ENCODE measurements around the gene NFILZ. TPM values are rescaled to one million over a fixed set of nuclear protein-coding genes. Genes with fewer than 3 reads are reported as not detected.

The NFILZ gene
- polyA plus RNA-seq, 4 donors = not detected

GRCh38 chr19:8641908-8642547 is 11.6 kb downstream of the NFILZ start:
- Histone ChIP-seq H3K9me3 (ENCODE audit: control insufficient read depth in 2 of 2, insufficient read depth in 1 of 2, low read depth in 1 of 2, low read length in 1 of 2) (peaks cover 0 to 5% of the 10 kb centered on the region in 2 donors), H3K27ac (ENCODE audit: low read depth in 1 of 3, low read length in 2 of 3) (no peak overlapping the region), H3K27me3 (ENCODE audit: control insufficient read depth in 3 of 3, insufficient read depth in 3 of 3, low read length in 3 of 3) (no peaks in the 10 kb centered on the region), H3K4me3 (ENCODE audit: low read depth in 1 of 3, low read length in 3 of 3) (no peak overlapping the region), H3K4me1 (ENCODE audit: control insufficient read depth in 3 of 3, insufficient read depth in 2 of 3, low read depth in 1 of 3, low read length in 2 of 3) (peaks cover 0 to 3% (median 0%) of the 10 kb centered on the region in 3 donors), H3K36me3 (ENCODE audit: control insufficient read depth in 3 of 3, insufficient read depth in 2 of 3, low read depth in 1 of 3, low read length in 3 of 3) (no peaks in the 10 kb centered on the region)
- 50 to 54% (median 53%) methylated on average over 4 of the region's 4 CpGs for WGBS, 3 donors
- peak; percentile 38 to 52 for DNase-seq
- FAIRE-seq = no peak

- WGBS, 3 donors = 78 to 84% (median 83%) methylated on average over 5 of the region's 5 CpGs
- Histone ChIP-seq H3K27me3 (ENCODE audit: control insufficient read depth in 3 of 3, insufficient read depth in 3 of 3, low read length in 3 of 3) (no peaks in the 10 kb centered on the region), H3K4me1 (ENCODE audit: control insufficient read depth in 3 of 3, insufficient read depth in 2 of 3, low read depth in 1 of 3, low read length in 2 of 3) (peaks cover 0 to 3% (median 0%) of the 10 kb centered on the region in 3 donors), H3K36me3 (ENCODE audit: control insufficient read depth in 3 of 3, insufficient read depth in 2 of 3, low read depth in 1 of 3, low read length in 3 of 3) (no peaks in the 10 kb centered on the region), H3K4me3 (ENCODE audit: low read depth in 1 of 3, low read length in 3 of 3) (no peak overlapping the region), H3K9me3 (ENCODE audit: control insufficient read depth in 2 of 2, insufficient read depth in 1 of 2, low read depth in 1 of 2, low read length in 1 of 2) (peaks cover 0 to 5% of the 10 kb centered on the region in 2 donors), H3K27ac (ENCODE audit: low read depth in 1 of 3, low read length in 2 of 3) (no peak overlapping the region)
- DNase-seq (no peak), FAIRE-seq (no peak)
These were observed 12.1 kb downstream of the NFILZ start for GRCh38 chr19:8642561-8642960.

GRCh38 chr19:8643860-8644653 is 13.6 kb downstream of the NFILZ start:
- WGBS, 3 donors = 65 to 74% (median 70%) methylated on average over 7 of the region's 7 CpGs
- H3K4me3 ChIP-seq (ENCODE audit: low read depth in 1 of 3, low read length in 3 of 3) = no peak overlapping the region
- no peak overlapping the region for H3K27ac ChIP-seq (ENCODE audit: low read depth in 1 of 3, low read length in 2 of 3)
- FAIRE-seq (no peak), DNase-seq (no peak)
- peaks cover 0 to 5% of the 10 kb centered on the region in 2 donors for H3K9me3 ChIP-seq (ENCODE audit: control insufficient read depth in 2 of 2, insufficient read depth in 1 of 2, low read depth in 1 of 2, low read length in 1 of 2)
- H3K27me3 ChIP-seq (ENCODE audit: control insufficient read depth in 3 of 3, insufficient read depth in 3 of 3, low read length in 3 of 3) = no peaks in the 10 kb centered on the region
- peaks cover 0 to 3% (median 0%) of the 10 kb centered on the region in 3 donors for H3K4me1 ChIP-seq (ENCODE audit: control insufficient read depth in 3 of 3, insufficient read depth in 2 of 3, low read depth in 1 of 3, low read length in 2 of 3)
- H3K36me3 ChIP-seq (ENCODE audit: control insufficient read depth in 3 of 3, insufficient read depth in 2 of 3, low read depth in 1 of 3, low read length in 3 of 3) = no peaks in the 10 kb centered on the region

- Histone ChIP-seq H3K4me3 (ENCODE audit: low read depth in 1 of 3, low read length in 3 of 3) (no peak overlapping the region), H3K27ac (ENCODE audit: low read depth in 1 of 3, low read length in 2 of 3) (no peak overlapping the region), H3K4me1 (ENCODE audit: control insufficient read depth in 3 of 3, insufficient read depth in 2 of 3, low read depth in 1 of 3, low read length in 2 of 3) (no peaks in the 10 kb centered on the region), H3K27me3 (ENCODE audit: control insufficient read depth in 3 of 3, insufficient read depth in 3 of 3, low read length in 3 of 3) (no peaks in the 10 kb centered on the region), H3K36me3 (ENCODE audit: control insufficient read depth in 3 of 3, insufficient read depth in 2 of 3, low read depth in 1 of 3, low read length in 3 of 3) (no peaks in the 10 kb centered on the region), H3K9me3 (ENCODE audit: control insufficient read depth in 2 of 2, insufficient read depth in 1 of 2, low read depth in 1 of 2, low read length in 1 of 2) (no peaks in the 10 kb centered on the region)
- WGBS, 3 donors = 68 to 74% (median 72%) methylated on average over 6 of the region's 6 CpGs
- FAIRE-seq (no peak), DNase-seq (no peak)
These were observed 17.8 kb downstream of the NFILZ start for GRCh38 chr19:8648240-8648639.

- Histone ChIP-seq H3K36me3 (ENCODE audit: control insufficient read depth in 3 of 3, insufficient read depth in 2 of 3, low read depth in 1 of 3, low read length in 3 of 3) (no peaks in the 10 kb centered on the region), H3K9me3 (ENCODE audit: control insufficient read depth in 2 of 2, insufficient read depth in 1 of 2, low read depth in 1 of 2, low read length in 1 of 2) (no peaks in the 10 kb centered on the region), H3K27me3 (ENCODE audit: control insufficient read depth in 3 of 3, insufficient read depth in 3 of 3, low read length in 3 of 3) (no peaks in the 10 kb centered on the region), H3K4me3 (ENCODE audit: low read depth in 1 of 3, low read length in 3 of 3) (peak overlapping the region in 1 of 3 donors; percentile 13), H3K4me1 (ENCODE audit: control insufficient read depth in 3 of 3, insufficient read depth in 2 of 3, low read depth in 1 of 3, low read length in 2 of 3) (no peaks in the 10 kb centered on the region), H3K27ac (ENCODE audit: low read depth in 1 of 3, low read length in 2 of 3) (no peak overlapping the region)
- 5% methylated on average over 15 of the region's 15 CpGs for WGBS, 3 donors
- DNase-seq = peak; percentile 42 to 61
- no peak for FAIRE-seq
These were observed 24.3 kb downstream of the NFILZ start for GRCh38 chr19:8654591-8655339.

GRCh38 chr19:8655340-8655709 is 24.9 kb downstream of the NFILZ start:
- 42 to 65% (median 53%) methylated on average over 10 to 12 of the region's 12 CpGs for WGBS, 3 donors
- Histone ChIP-seq H3K9me3 (ENCODE audit: control insufficient read depth in 2 of 2, insufficient read depth in 1 of 2, low read depth in 1 of 2, low read length in 1 of 2) (no peaks in the 10 kb centered on the region), H3K36me3 (ENCODE audit: control insufficient read depth in 3 of 3, insufficient read depth in 2 of 3, low read depth in 1 of 3, low read length in 3 of 3) (no peaks in the 10 kb centered on the region), H3K4me1 (ENCODE audit: control insufficient read depth in 3 of 3, insufficient read depth in 2 of 3, low read depth in 1 of 3, low read length in 2 of 3) (no peaks in the 10 kb centered on the region), H3K27me3 (ENCODE audit: control insufficient read depth in 3 of 3, insufficient read depth in 3 of 3, low read length in 3 of 3) (no peaks in the 10 kb centered on the region), H3K27ac (ENCODE audit: low read depth in 1 of 3, low read length in 2 of 3) (no peak overlapping the region), H3K4me3 (ENCODE audit: low read depth in 1 of 3, low read length in 3 of 3) (no peak overlapping the region)
- FAIRE-seq (no peak), DNase-seq (no peak)

- no peak for FAIRE-seq
- H3K4me1 ChIP-seq (ENCODE audit: control insufficient read depth in 3 of 3, insufficient read depth in 2 of 3, low read depth in 1 of 3, low read length in 2 of 3) = no peaks in the 10 kb centered on the region
- no peak overlapping the region for H3K27ac ChIP-seq (ENCODE audit: low read depth in 1 of 3, low read length in 2 of 3)
- no peak overlapping the region for H3K4me3 ChIP-seq (ENCODE audit: low read depth in 1 of 3, low read length in 3 of 3)
- no peaks in the 10 kb centered on the region for H3K36me3 ChIP-seq (ENCODE audit: control insufficient read depth in 3 of 3, insufficient read depth in 2 of 3, low read depth in 1 of 3, low read length in 3 of 3)
- DNase-seq = no peak
- no peaks in the 10 kb centered on the region for H3K27me3 ChIP-seq (ENCODE audit: control insufficient read depth in 3 of 3, insufficient read depth in 3 of 3, low read length in 3 of 3)
- H3K9me3 ChIP-seq (ENCODE audit: control insufficient read depth in 2 of 2, insufficient read depth in 1 of 2, low read depth in 1 of 2, low read length in 1 of 2) = no peaks in the 10 kb centered on the region
- WGBS, 3 donors = 80 to 87% (median 86%) methylated on average over 5 of the region's 5 CpGs
These were observed 27.4 kb downstream of the NFILZ start for GRCh38 chr19:8657869-8658268.

GRCh38 chr19:8659905-8660304 is 29.5 kb downstream of the NFILZ start:
- no peak for DNase-seq
- WGBS, 3 donors = 72 to 81% (median 78%) methylated on average over 7 of the region's 7 CpGs
- Histone ChIP-seq H3K4me1 (ENCODE audit: control insufficient read depth in 3 of 3, insufficient read depth in 2 of 3, low read depth in 1 of 3, low read length in 2 of 3) (no peaks in the 10 kb centered on the region), H3K27ac (ENCODE audit: low read depth in 1 of 3, low read length in 2 of 3) (no peak overlapping the region), H3K9me3 (ENCODE audit: control insufficient read depth in 2 of 2, insufficient read depth in 1 of 2, low read depth in 1 of 2, low read length in 1 of 2) (no peaks in the 10 kb centered on the region), H3K36me3 (ENCODE audit: control insufficient read depth in 3 of 3, insufficient read depth in 2 of 3, low read depth in 1 of 3, low read length in 3 of 3) (no peaks in the 10 kb centered on the region), H3K4me3 (ENCODE audit: low read depth in 1 of 3, low read length in 3 of 3) (no peak overlapping the region), H3K27me3 (ENCODE audit: control insufficient read depth in 3 of 3, insufficient read depth in 3 of 3, low read length in 3 of 3) (no peaks in the 10 kb centered on the region)
- no peak for FAIRE-seq

Measured in small intestine (tissue), 7 donors.